SIG-M5 (cell line): ENCODE results near the gene HOXB4.

Source experiments
- DNase-seq: peaks from one replicate; lab custom pipeline; 2025; lab: John Stamatoyannopoulos, UW

Gene HOXB4

GRCh38 chr17:48589831-48590606 lies 11.9 kb upstream of the HOXB4 start, which contains the start of gene HOXB3:
TSS of gene HOXB3 (minus strand) at chr17:48590241. CDS start at chr17:48552474, 37,767 bp downstream.
- DNase-seq, result no peak

GRCh38 chr17:48589060-48589830 lies 11.1 kb upstream of the HOXB4 start:
- no peak for DNase-seq

GRCh38 chr17:48588528-48588927 lies 10.4 kb upstream of the HOXB4 start:
- DNase-seq, result no peak

- DNase-seq, result no peak
Measured at GRCh38 chr17:48588074-48588415, 9.9 kb upstream of the HOXB4 start.

GRCh38 chr17:48587276-48588073 lies 9.3 kb upstream of the HOXB4 start:
- no peak for DNase-seq

- DNase-seq, result no peak
Measured at GRCh38 chr17:48586355-48587258, 8.5 kb upstream of the HOXB4 start.

- DNase-seq, result no peak
Measured at GRCh38 chr17:48584223-48584741, 6.1 kb upstream of the HOXB4 start.

- DNase-seq, result no peak
Measured at GRCh38 chr17:48583708-48584222, 5.6 kb upstream of the HOXB4 start.

- no peak for DNase-seq
Measured at GRCh38 chr17:48582750-48583069, 4.6 kb upstream of the HOXB4 start.

GRCh38 chr17:48579760-48580554 lies 1.8 kb upstream of the HOXB4 start:
- no peak for DNase-seq

GRCh38 chr17:48579471-48579759 lies 1.3 kb upstream of the HOXB4 start:
- no peak for DNase-seq

GRCh38 chr17:48578616-48579470 lies 693 bp upstream of the HOXB4 start:
- no peak for DNase-seq

GRCh38 chr17:48577330-48577945 lies 712 bp downstream of the HOXB4 start:
- DNase-seq, result no peak

- DNase-seq, result no peak
Measured at GRCh38 chr17:48576479-48577309, 1.5 kb downstream of the HOXB4 start.

- DNase-seq, result no peak
Measured at GRCh38 chr17:48575673-48576478, 2.3 kb downstream of the HOXB4 start.

- DNase-seq, result no peak
Measured at GRCh38 chr17:48575066-48575582, 3.0 kb downstream of the HOXB4 start.

- no peak for DNase-seq
Measured at GRCh38 chr17:48574505-48575065, 3.6 kb downstream of the HOXB4 start.
